Occipital lobe (tissue), 2 donors: ENCODE results near the gene PLK2. TPM values are rescaled to one million over a fixed set of nuclear protein-coding genes. Genes with fewer than 3 reads are reported as not detected.

Experiments used
- DNase-seq: peaks from one replicate; lab custom pipeline; 2025; lab: John Stamatoyannopoulos, UW
- total RNA-seq: library from RNA; depleted of rRNA; stranded (reverse); fragments of >200 nt; gene quantifications from one replicate; pipeline ENCODE4 v1.2.3, GENCODE V29; 2014

The PLK2 gene
- total RNA-seq, 1 donor from 2014 or later = 448 TPM

DNA sequence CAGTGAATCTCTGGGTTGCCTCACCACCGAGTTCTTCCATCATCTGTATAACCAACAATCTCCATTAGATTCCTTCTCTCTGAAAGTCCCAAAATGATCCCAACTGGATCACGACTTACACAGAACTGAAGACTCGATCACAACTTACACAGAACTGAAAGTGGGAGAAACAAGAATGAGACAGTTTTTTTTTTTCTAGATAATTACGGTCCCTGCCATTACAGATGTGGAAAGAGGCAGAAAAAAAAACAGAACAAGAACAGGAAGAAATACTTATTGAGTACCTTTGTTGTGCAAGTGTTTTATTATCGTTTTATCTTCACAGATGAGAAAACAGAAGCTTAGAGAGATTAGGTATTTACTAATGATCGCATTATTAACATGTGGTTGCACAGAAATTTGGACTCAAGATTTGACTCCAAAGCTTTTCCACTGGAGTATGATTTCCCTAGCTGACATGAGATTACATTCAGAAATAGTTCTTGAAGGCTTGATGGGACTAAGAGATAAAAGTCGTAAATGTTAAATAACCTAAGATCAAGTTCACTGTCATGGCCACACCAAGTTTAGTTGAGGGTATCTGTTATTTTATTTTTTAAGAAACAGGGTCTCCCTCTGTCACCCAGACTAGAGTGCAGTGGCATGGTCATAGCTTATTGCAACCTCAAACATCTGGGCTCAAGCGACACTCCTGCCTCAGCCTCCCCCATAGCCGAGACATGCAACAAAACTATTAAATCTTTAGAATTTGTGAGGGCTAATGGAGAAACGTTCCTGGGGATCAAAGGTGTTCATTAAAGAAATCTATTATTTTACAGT, 8.9 kb downstream of the PLK2 start:
- no peak for DNase-seq

DNA sequence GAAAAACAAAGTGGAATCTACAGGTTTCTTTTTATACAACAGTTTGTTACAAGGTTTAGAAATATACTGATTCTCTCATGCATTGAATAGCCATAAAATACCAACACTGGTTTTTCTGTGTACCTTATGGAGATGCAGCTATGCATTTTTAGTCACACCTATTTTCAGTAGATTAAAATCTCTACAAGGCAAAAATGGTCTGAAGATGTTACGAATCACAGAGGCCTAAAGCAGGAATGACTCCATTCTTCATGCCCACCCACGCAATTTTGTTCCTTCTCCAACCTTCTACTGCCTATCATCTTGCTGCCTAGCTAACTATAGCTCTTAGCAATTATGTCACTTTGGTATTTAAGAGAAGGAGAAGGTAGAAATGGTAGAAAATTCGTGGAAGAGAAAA, 9.9 kb downstream of the PLK2 start:
- DNase-seq = no peak

GRCh38 chr5:58447226-58447625, 12.7 kb downstream of the PLK2 start:
- DNase-seq = no peak

- no peak for DNase-seq
These were observed 13.9 kb downstream of the PLK2 start for GRCh38 chr5:58446024-58446423.

- DNase-seq = no peak
These were observed 15.1 kb downstream of the PLK2 start for GRCh38 chr5:58444805-58445204.

DNA sequence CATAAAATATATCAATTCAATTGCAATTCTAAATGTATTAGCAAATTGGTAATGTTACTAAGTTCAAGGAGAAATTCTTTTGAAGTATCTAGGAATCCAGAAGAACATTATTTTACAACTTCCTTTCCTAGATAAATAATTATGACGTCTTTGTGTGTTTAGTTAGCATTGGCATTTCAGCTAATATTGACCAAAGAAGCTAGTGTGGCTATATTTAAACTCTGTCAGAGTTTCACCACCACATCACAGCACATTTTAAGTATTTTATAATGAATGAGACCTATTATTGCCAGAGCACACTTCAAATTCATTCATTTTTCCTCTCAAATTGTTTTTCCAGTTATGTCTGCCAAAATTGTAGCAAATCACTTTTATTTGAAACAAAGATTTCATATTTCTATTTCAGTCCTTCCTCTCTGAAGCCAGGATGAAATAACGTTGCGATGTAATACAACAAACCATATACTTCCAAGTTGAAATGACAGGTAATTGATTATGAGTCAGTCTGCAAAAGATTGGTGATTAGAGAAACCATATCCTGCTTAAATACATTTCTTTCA, 18.9 kb downstream of the PLK2 start:
- no peak for DNase-seq

DNA sequence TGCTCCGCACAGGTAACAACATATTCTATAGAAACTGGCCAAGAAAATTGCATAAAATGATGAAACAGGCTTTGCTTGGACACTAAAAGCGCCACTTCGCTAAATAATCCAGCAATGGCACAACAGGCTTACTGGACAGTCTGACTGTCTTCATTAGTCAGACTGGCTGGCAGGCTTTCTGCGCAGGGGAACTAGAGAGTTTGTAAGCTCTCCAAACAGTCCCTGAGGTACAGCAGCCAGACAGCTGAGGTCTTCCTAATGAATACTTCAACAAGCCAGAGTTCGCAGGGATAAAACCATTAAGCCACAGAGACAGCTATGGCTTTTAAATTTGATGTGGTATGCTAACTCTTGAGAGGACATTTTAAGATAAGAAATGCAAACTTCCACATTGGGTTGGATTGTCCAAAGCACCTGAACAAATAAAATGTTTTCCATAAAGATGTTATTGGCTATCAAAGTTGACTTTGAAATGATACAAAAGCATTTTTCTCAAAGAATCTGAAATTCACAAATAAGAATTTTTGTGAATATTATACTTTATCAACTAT, 20.7 kb downstream of the PLK2 start:
- no peak for DNase-seq

- no peak for DNase-seq
These were observed 22.2 kb downstream of the PLK2 start for GRCh38 chr5:58437661-58438060.

GRCh38 chr5:58431832-58432231, 28.1 kb downstream of the PLK2 start:
- no peak for DNase-seq

- DNase-seq = no peak
These were observed 47.0 kb downstream of the PLK2 start for GRCh38 chr5:58412932-58413331.

DNA sequence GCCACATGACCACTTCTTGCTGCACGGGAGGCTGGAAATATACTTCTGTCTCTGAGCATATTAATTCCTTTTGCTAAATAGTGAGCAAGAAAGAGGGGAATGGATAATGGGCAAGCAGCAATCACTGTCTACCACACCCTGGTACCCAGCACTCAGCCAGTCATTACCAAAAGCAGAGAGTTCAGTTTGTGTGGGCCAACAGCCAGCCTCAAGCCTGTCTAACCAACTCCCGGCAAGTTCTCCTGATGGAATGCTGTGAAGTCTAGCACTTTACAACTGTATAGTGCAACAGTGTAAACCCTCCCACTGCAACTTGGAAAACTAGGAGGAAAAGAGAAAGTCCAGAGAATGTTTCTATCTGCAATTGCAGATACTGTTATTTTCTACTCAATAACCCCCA, 47.8 kb downstream of the PLK2 start:
- no peak for DNase-seq

DNA sequence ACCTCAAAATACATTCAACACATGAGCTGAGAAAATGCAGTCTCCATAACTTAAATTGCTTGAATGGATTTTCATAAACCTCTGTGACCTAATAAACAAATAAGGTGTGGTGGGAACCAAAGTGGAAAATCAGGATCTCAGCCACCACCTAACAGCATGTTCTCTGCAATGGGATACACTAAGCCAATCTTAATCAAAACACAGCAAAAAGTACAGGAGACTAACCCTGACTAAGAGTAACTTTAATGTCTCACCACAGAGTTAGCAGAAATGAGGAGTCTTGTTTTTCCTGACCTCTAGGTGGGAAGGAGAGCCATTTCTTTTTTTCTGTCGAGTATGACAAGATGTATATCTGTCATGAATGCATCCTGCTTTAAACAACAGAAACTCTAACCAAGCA, 48.5 kb downstream of the PLK2 start:
- no peak for DNase-seq

DNA sequence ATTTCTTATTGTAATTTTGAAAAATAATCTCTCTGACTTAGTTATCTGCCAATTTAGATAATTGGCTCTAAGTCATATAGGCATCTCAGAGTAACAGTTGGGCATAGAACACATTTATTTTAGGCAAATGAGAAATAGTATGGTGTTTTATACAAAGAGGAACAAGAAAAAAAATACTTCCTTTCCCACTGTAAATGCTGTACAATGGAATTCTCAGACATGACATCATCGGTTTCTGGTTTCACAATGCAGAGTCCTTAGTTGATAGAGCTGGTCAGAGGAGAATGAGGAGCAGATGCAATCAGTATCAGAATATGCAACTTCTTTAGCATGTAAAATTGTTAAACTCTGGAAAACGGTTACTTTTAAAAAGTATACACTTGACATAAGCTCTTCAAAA, 49.4 kb downstream of the PLK2 start:
- no peak for DNase-seq

DNA sequence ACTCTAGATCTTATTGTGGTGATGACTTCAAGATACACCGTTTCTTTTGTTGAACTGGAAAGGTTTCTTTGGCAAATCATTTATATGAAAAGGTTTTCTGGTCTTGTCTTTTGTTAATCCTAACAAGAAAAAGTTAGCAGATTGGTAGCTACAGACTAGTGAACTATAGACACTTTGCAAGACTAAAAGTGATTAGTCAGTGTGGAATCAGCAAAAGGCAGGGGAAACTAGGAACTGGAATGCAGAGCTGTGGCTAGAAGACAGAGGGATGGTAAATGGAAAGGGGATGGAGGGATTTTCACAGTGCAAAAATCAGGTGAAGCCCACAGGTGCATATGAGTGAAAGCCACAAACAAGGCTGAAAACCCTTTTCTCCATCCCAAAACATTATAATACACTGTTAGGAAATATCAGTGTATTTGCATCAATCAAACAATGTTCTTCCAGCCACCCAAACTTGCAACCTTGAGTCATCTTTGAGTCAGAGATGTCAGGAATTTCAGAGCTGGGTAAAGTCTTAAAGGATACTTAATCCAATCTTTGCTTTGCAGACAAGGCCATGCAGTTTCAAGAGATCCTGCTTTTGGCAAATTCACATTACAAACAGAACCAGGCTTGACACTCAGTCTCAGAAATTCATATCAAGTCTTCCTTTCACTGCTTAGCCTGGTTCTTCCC, 52.7 kb downstream of the PLK2 start:
- DNase-seq = no peak

GRCh38 chr5:58406394-58406793, 53.5 kb downstream of the PLK2 start:
- no peak for DNase-seq

DNA sequence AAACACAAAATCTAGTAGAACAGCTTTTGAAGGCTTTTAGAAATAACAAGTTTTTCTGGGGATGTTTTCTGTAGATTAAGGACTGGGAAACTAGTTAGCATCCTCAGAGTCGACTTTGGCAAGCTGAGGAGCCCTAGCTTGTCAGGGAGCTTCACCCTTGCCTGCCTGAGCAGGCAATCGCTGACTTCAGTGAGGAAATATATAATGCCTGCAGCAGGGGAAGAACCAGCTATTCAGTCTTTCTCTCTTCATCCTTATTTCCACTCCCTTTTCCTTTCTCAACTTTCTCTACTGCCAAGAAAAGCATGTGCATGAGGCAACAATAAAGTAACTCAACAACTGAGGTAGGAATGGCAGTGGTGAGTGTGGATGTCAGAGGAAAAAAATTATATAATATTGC, 54.7 kb downstream of the PLK2 start:
- DNase-seq = no peak

DNA sequence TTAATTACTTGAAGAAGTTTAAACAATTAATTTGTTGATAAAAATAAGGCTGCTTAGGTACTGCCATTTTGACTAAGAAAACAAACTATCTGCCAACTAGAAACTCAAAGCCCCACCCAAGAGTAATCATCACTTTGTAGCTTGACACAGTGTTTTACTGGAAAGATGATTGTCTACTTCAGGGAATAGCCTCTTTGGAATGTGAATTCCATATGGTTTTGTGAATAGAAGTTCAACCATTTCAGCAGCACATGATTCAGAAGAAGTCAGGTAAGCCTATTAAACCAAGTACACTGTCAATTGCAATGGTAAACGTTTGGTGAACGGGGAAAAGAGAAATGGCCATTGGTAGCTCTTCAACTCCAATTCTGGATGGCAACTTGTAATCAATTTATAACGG, 55.2 kb downstream of the PLK2 start:
- DNase-seq = no peak

Other genes with a start within 250 kb of the PLK2 start
- 0.31 TPM for gene GAPT, start 31.3 kb upstream of the PLK2 start, total RNA-seq
- 38.1 TPM for gene RAB3C, start 123.0 kb upstream of the PLK2 start, total RNA-seq